ENCODE results near the gene ARSG.

ARSG gene

GRCh38 chr17:68379692-68380677, 88.7 kb downstream of the ARSG start:
- DNase-seq = no peak

- DNase-seq = no peak
These were observed 90.0 kb downstream of the ARSG start for GRCh38 chr17:68381076-68381900.

- no peak for DNase-seq
These were observed 91.3 kb downstream of the ARSG start for GRCh38 chr17:68382582-68383085.

GRCh38 chr17:68383120-68383442, 91.8 kb downstream of the ARSG start:
- no peak for DNase-seq

- DNase-seq = no peak
These were observed 92.4 kb downstream of the ARSG start for GRCh38 chr17:68383443-68384321.

GRCh38 chr17:68384471-68384870, 93.2 kb downstream of the ARSG start:
- no peak for DNase-seq

- no peak for DNase-seq
These were observed 93.6 kb downstream of the ARSG start for GRCh38 chr17:68384941-68385340.

GRCh38 chr17:68385490-68386215, 94.4 kb downstream of the ARSG start:
- DNase-seq = no peak

GRCh38 chr17:68387435-68388218, 96.3 kb downstream of the ARSG start:
- DNase-seq = no peak

GRCh38 chr17:68389041-68389440, 97.7 kb downstream of the ARSG start:
- DNase-seq = no peak

- DNase-seq = no peak
These were observed 99.7 kb downstream of the ARSG start for GRCh38 chr17:68390888-68391545.

GRCh38 chr17:68391561-68392268, 100.4 kb downstream of the ARSG start:
- DNase-seq = no peak

GRCh38 chr17:68394608-68395331, 103.5 kb downstream of the ARSG start:
- no peak for DNase-seq

- DNase-seq = no peak
These were observed 105.2 kb downstream of the ARSG start for GRCh38 chr17:68396226-68397107.

- DNase-seq = no peak
These were observed 105.8 kb downstream of the ARSG start for GRCh38 chr17:68397108-68397536.

GRCh38 chr17:68398691-68399637, 107.7 kb downstream of the ARSG start:
- no peak for DNase-seq
